Midbrain (tissue), 1 donor: ENCODE data around the gene TTC21B.
"Not testable (repeated sequence)": the region's sequence is repeated elsewhere in the genome, so short reads cannot be mapped to it uniquely, and the experiment has no call there.

Experiments used
- DNase-seq: peaks from one replicate; lab custom pipeline; 2025; lab: John Stamatoyannopoulos, UW

TTC21B gene

DNA sequence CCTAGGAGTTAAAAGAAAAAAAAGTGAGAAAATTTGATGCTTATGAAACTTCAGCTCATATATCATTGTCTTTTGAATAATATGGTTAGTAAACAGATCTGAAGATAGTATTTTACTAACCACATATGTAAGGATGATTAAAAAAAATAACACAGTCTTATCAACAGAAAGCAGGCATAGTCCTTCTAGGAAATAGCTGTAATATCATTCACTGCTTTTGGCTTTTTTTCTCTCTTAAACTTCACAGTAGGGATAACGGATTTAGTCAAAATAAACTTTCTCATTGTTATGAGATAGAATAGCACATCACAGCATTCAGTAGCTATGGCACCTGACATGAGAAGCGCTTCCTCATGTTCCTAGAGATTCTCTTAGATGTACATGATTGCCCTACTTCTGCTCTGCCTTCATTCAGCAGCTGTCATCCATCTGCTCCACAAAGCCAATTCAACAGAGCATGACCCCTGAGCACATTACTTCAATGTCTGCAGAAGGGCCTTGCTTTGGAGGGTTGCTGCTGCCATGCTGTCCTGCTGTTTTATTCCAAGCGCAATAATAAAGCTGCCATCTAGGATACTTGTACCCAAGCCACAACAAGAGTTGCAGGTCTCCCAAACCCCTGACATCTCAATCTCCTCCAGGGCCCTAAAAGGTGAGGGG lies 67.0 kb downstream of the TTC21B start:
- DNase-seq, result no peak

DNA sequence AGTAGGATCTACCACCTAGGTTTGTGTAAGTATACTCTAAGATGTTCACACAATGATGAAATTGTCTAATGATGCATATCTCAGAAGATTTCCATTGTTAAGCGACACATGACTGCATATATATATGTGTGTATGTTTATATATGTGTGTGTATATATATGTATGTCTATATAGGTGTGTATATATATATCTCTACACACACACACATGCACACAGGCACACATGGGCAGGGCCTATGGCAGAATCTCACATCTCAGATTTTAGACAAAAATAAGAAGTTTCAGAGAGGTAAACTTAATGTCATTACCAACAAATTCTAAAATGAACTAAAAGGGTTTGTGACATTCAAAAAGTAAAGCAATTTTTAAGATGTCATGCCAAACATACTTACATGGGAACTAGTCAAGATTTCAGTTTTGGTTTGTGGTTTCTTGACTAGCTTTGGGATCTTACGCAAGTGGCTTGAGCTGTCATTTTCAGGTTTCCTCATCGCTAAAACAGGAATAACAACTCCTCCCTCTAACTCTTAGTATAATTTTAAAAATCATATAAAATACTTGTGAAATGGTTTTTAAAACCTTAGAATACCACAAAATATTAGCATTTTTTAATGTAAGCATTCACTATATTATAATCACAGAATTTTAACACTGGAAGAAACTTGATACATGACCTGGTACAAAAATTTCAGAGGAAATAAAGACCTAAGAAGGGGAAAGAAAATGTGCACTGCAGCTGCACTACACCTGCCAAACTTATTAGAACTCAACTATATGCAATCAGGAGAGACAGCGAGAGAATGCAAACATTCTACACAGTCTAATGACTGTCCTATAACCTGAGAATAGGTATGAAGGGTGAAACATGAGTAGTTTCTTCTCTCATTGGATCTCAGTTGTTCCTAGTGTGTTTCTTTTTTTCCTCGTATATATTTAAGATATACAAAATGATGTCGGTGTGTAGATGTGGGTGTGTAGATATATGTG lies 75.7 kb downstream of the TTC21B start:
- DNase-seq, result no peak

DNA sequence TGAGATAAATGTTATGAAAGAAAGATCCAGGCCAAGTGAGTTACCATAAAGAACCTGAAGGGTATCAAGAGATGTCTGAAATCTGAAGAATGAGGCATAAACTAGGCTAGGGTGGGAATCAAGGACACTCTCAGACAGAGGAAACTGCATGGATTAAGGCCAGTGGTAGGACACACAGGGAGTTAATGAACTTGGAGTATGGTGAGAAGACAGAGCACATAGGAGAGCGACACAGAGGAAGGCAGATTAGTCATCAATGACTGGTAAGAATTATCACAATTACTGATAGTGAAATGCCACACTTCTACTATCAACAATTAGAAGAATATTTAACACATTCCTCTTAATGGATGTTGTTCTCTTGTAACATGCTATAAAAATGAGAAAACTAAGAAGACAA lies 76.9 kb downstream of the TTC21B start:
- DNase-seq, result no peak

DNA sequence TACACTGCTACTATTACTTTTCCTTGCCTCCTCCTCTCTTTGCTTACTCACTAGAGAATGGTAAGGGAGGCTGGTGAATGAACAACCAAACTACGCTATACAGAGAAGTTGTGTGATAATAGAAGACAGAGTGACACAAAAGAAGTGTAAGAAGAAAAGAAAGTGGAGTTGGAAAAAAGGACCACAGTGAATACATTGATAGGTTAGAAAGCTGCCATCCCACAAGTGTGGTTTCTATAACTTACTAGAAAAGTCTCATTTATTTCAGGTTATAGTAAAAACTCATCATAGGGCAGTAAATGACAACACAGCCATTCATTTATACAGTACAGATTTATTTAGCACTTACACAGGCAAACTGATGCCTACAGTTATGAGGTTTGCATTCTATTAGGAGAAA lies 77.3 kb downstream of the TTC21B start:
- DNase-seq, result no peak

DNA sequence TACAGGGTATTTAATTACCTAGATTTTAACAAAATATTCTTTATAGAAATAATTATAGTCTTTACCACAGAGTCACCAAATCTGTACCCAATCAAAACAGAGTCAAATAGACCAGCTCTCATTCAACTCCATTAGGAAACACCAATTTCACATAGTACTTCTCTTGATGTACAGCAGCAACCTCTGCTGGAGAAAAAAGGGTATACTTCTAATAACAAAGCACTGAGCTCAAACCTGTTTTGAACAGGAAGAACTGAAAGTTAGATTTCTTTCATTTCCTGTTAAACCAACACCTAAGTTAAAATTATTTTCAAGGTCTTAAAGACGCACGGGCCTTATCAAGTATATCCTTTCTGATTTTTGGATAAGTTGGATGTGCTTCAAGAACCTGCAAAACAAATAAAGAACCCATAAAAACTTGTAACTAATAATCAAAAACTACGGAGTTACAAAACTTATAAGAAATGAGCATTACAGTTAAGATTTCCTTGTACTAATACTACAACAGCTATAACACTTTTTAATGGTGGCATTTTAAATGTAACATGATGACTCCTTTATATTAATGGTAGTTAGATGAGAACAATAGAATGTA lies 79.0 kb downstream of the TTC21B start:
- DNase-seq, result peak; percentile 60

DNA sequence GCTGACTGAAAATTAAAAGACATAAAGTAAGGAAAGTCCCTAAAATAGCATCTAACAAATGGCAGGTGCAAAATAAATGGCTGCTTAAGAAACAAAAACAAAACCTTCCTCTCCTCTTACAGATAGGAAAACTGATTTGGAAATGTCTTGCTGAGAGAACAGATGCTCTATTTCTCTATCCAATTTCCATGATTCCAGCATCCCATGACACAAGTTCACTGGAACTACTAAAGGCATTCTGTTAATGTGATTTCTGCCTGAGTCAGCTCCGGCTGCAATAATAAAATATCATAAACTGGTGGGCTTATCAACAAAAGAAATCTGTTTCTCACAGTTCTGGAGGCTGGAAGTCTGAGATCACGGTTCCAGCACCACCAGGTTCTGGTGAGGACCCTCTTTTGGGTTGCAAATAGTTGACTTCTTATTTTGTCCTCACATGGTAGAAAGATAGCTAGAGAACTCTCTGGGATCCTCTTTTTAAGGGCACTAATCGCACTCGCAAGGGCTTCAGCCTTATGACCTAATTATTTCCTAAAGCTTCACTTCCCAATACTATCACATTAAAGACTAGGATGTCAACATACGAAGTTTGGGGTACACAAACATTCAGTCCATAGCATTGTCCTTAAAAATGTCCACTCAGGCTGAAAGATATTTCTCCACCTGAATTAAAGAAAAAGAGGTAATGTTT lies 81.3 kb downstream of the TTC21B start:
- no peak for DNase-seq

DNA sequence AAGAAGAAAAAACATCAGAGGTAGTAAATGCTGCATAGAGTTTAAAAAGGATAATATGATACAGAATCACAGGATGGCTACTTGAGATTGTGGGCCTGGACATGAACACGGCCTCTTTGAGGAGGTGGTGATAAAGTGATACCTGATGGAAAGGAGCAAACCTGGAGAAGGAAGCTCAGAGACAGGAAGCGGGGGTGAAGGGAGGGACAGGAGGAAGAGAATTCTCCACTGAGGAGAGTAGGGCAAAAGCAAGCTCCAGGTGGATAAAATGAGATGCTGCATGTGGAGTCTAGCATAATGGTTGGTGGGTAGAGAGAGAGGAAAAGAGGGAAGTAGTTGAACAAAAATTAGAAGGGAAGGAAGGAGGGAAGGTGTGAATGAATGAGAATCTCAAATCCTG lies 82.6 kb downstream of the TTC21B start:
- DNase-seq, result no peak

DNA sequence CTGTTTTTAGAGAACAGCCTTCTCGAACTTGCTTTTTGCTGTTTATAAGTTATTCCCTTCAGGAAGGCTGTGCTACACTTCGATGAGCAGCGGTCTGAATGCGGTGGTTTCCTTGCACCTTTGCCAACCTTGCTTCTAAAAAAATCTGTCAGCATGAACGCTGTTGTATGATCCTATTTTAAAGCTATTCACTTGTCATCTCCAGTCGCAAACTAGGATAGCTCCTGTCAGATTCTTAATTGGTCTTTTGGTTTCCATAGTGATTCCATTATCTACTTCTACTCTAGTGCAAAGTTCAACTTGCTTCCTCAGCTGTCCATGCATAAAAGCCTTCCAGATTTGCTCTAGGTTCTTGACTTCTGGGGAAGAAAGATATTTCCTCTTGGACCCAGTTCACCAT lies 83.2 kb downstream of the TTC21B start:
- DNase-seq, result no peak

DNA sequence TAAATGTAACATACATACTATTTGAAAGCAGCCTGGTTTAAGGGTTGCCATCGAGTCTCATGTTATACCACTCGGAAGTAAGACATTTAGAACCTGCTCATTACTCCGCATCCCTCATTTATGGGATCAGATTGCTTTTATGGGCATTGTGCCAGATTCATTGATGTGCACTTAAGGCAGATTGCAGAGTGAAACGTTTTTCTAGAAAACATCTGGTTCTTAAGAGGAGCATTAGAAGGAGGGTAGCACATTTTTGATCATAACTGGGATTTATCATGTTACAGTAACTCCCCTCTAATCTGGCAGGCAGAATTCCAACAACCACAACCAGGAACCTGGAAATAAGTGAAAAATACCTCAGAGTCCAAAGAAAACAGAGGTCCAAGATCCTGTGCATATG lies 85.4 kb downstream of the TTC21B start:
- no peak for DNase-seq

DNA sequence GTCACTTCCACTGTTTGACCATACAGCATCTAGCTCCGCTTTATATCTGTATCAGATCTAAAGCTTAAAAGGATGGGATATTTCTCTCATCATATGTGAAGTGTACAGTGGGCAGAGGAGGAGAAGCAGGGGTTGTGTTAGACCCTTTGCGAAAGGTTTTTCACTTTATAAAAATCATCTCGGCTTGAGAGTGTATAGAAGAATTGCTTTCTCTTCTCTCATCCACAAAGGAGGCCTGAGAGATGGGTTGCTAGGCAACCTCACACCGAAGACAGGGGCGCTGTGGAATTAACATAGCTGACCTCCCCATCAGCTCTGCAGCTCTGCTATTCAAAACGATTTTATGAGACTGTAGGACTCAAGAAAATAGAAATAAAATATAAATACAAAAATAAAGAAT lies 89.3 kb downstream of the TTC21B start:
- peak; percentile 34 for DNase-seq

DNA sequence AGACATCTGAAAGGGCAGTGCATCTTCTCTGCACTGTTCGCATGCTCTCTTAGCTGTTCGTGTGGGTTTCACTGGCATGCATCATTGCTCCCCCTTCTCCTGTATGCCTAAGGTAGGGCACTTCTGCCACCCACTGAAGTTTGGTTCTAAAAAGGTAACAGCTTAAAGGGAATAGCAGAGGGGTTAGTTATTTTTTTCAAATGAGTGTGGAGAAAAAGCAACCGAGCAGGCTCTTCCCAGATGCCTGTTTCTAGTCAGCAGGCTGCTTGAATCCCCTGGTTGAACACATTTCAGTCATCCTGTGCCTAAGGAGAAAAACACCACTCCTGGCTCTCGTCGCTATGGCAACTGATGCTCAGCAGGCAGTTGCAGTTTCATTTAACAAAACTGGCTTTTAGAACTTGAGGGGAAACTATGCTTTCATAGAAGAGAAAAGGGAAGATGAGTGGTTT lies 89.7 kb downstream of the TTC21B start:
- DNase-seq, result peak; percentile 34

DNA sequence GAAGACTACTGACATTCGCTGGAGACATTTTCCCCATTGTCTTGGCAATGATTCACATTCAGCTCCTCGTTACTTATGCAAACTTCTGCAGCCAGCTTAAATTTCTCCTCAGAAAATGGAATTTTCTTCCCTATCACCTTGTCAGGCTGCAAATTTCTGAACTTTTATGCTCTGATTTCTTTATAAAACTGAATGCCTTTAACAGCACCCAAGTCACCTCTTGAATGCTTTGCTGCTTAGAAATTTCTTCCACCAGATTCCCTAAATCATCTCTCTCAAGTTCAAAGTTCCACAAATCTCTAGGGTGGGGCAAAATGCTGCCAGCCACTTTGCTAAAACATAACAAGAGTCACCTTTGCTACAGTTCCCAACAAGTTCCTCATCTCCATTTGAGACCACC lies 92.5 kb downstream of the TTC21B start:
- not testable (repeated sequence) for DNase-seq

DNA sequence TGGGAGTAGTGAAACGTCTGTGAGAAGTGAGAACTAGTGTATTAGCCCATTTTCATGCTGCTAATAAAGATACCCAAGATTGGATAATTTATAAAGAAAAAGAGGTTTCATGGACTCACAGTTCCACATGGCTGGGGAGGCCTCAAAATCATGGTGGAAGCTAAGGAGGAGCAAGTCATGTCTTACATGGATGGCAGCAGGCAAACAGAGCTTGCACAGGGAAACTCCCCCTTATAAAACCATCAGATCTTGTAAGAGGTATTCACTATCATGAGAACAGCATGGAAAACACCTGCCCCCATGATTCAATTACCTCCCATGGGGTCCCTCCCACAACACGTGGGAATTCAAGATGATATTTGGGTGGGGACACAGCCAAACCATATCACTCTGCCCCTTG lies 93.9 kb downstream of the TTC21B start:
- not testable (repeated sequence) for DNase-seq

DNA sequence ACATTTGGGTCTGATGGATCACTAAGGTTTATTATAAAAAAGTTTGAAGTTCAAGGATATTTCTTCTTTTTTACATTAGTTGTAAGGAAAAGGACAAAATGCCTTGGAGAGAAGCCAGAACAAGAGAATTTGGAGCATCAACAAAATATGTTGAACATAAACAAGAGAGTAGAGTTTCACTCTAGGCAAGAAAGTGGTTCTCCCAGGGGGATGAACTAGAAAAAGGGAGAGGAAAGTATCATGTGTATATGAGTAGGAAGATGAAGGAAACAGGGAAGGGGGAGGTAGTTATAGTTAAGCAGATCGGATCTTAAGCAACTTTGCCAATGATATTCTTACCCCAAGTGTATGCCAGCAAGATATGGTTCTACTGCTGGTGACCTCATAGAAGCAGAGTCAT lies 95.7 kb downstream of the TTC21B start:
- no peak for DNase-seq

DNA sequence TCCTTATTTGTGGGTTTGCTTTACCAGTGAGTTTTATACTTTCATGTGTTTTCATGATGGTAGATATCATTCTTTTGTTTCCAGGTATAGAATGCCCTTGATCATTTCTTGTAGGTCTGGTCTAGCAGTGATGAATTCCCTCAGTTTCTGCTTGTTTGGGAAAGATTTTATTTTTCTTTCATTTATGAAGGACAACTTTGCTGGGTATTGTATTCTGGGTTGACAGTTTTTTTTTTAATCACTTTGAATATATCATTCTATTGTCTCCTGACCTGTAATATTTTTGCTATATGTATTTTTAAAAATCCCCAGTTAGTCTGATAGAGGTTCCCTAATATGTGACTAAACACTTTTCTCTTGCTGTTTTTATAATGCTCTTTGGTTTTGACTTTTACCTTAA lies 101.2 kb downstream of the TTC21B start:
- no peak for DNase-seq

DNA sequence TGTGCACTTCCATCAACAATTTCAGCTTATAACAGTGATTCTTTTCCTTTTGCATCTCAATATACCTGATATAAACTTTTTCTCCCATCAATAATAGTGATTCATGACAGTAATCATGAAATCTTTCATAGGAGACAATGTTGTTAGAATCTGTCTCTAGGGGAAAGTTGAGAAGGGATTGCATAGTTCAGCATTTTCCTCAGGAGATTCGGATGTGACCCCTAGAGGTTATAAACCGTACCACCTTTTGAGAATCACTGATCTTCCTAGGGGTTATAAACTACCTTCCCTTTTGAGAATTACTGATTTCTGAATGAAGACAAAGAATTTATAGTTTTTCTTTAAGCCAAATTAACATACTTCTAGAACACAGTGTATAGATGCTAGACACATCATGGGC lies 106.6 kb downstream of the TTC21B start:
- DNase-seq, result no peak

DNA sequence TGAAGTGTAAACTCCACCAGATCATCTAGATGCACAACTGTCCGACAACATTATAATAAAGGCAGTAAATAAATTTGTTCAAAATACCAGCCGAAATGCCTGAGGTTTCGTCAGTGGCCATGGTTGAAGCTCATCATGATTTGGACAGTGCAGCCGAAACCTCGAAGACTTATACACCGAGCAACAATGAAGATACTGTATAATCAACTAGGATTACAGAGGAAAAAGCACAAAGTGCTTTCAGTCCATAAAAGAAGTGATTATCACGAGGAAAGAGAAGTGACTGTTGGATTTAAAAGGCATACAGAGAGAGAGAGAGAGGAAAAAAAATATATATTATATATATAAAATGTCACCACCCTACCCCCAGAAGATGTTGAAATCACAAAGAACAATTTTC lies 107.5 kb downstream of the TTC21B start:
- DNase-seq, result no peak

DNA sequence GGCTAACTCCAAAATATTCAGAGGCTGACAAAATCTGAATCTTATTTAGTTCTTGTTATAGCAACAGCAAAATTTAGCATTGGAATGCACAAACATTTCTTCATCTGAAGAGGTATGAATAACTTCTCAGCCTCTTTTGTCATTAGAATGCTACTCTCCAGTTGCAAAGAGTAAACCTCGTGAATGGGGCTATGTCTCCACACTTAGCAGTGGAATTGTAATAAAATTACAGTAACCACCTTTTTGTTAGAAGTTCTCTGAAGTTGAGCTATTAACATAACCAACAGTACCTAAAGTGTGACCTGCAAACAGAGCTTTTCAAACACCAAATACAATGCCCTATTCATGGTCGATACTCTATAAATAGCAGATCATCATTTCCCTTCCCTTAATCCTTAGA lies 109.4 kb downstream of the TTC21B start:
- DNase-seq, result no peak

DNA sequence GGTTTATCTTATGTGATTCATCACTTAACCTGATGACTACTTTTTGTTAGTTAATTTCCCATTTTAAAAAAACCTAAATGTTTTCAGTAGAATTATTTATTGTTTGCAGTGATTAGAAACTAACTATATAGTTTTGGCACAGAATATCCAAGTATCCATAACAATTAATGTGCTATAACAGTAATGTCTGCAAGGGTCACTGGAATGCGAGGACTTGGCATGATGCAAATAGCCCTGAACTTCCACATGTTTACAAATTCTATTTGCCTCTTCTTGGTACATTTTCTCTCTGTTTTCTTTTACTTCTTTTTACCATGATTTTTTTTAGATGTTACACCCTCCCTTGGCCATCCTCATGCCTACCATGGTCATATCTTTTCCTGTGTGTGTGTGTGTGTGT lies 110.2 kb downstream of the TTC21B start:
- DNase-seq, result no peak

DNA sequence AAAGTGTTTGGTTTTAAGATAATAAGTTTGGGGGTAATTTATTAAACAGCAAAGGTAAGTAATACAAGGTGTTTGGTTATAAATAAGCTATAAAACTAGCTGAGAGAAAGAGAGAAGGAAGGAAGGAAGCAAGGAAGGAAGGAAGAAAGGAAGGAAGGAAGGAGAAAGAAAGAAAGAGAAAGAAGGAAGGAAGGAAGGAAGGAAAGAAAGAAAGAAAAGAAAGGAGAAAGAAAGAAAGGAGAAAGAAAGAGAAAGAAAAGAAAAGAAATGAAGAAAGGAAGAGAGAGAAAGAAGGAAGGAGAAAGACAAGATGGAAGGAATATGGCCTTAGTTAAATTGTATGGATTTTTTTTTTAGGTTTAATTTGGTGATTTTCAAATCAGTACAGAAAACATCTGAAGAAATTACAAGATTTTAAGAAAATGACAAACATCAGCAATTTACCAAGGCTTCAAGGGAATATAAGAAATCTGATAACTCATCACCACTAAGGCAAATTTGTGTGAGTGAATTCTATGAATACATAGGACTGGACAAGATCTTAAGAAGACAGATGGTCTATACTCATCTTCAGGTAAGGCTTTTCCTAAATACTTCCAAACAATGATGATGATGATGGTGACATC lies 113.1 kb downstream of the TTC21B start:
- no peak for DNase-seq

DNA sequence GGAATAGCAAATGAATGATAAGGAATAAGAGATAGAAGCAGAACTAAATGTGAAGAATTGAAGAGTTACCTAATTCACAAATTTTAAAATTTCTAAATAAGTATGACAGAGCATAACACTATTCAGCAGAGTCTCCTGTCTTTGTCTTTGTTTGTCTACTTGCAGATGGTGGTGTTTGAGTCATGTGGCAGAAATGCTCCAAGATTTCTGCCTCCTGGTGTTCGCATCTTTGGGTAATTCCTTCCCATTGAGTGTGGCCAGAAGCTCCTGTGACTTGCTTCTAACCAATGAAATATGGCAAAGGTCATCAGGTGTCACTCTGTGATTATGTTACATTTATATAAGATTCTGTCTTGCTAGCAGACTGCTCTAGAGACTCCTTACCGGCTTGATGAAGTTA lies 114.0 kb downstream of the TTC21B start:
- DNase-seq, result no peak

DNA sequence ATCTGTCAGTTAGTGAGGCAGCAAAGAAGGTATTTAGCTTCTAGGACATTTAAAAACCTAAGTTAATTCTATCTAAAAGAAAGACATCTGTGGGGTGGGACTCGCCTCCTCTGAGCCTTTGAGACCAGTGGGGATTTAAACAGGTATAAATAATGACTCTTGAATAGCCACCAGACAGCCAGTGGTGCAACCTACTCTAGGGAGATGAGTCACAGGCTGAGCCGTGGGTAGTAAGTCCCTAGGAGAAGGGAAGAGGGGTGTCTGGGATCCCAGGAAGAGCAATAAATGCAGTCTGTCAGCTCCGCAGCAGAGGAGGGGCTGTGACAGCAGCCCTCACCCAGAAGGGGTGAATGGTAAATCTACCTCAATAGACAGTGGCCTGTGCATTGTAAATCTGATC lies 116.5 kb downstream of the TTC21B start:
- DNase-seq, result no peak
